K562 (cell line): ENCODE results near the gene FAM177B. TPM values are rescaled to one million over a fixed set of nuclear protein-coding genes. Genes with fewer than 3 reads are reported as not detected.
A peak's percentile ranks its signal among the peaks of the same experiment; 100 is the strongest.

ENCODE experiments used
- FIP1L1 ChIP-seq: fragments of 200-400 bp; formaldehyde crosslinking; IDR thresholded peaks from 2 replicates; pipeline ENCODE4 v1.6.1; 2018; ENCODE audit warnings: mild to moderate bottlenecking, low read depth, low read length; ENCODE audit not compliant: poor library complexity, severe bottlenecking
- GABPB1 ChIP-seq: sonication (generic); formaldehyde crosslinking; IDR thresholded peaks from 2 replicates; pipeline ENCODE4 v1.8.0; 2022; ENCODE audit warnings: mild to moderate bottlenecking, missing genetic modification reagents
- GTF2A2 ChIP-seq: IDR thresholded peaks from 2 replicates; pipeline ENCODE4 v1.6.1; 2016; ENCODE audit warnings: mild to moderate bottlenecking, missing genetic modification characterization, missing compliant biosample characterization
- GTF3C2 ChIP-seq: IDR thresholded peaks from 3 replicates; pipeline ENCODE4 v1.6.1; 2011; ENCODE audit warnings: borderline replicate concordance, mild to moderate bottlenecking, moderate library complexity; ENCODE audit not compliant: insufficient read length; ENCODE audit errors: extremely low read depth
- RERE ChIP-seq: sonication (generic); formaldehyde crosslinking; IDR thresholded peaks from 2 replicates; pipeline ENCODE4 v1.8.0; 2023; ENCODE audit warnings: missing genetic modification reagents, mild to moderate bottlenecking, borderline replicate concordance
- TCF15 ChIP-seq: fragments of 250-450 bp; sonication (Bioruptor Pico); IDR thresholded peaks from 2 replicates; pipeline ENCODE4 v1.8.0; 2022; ENCODE audit warnings: moderate library complexity, mild to moderate bottlenecking, inconsistent platforms
- TEAD2 ChIP-seq: fragments of 450-650 bp; IDR thresholded peaks from 2 replicates; pipeline ENCODE4 v1.6.1; 2016; ENCODE audit warnings: missing genetic modification characterization, control low read depth, missing compliant biosample characterization
- TOE1 ChIP-seq, 2 experiments: fragments of 450-650 bp in 1 of 2; sonication (generic) in 1 of 2; formaldehyde crosslinking in 1 of 2; IDR thresholded peaks; 2 replicates each; pipeline versions ENCODE4 v1.7.1 to v1.8.0; 2016 to 2022; ENCODE audit warnings: borderline replicate concordance in 2 of 2, mild to moderate bottlenecking in 2 of 2, antibody characterized with exemption in 1 of 2, inconsistent platforms in 1 of 2, low read depth in 1 of 2, missing genetic modification reagents in 1 of 2, moderate library complexity in 1 of 2
- ZBTB8A ChIP-seq: fragments of 450-650 bp; IDR thresholded peaks from 2 replicates; pipeline ENCODE4 v1.6.1; 2018; ENCODE audit warnings: mild to moderate bottlenecking, moderate library complexity; ENCODE audit not compliant: partially characterized antibody
- ZNF354B ChIP-seq: fragments of 250-450 bp; sonication (Bioruptor Pico); IDR thresholded peaks from 2 replicates; pipeline ENCODE4 v1.4.0; 2020
- polyA plus RNA-seq, 8 experiments: library from polyadenylated mRNA; depleted of rRNA in 4 of 8; stranded (reverse) in 5 of 8; unstranded in 3 of 8; fragments of >200 nt; fragmentation: Nextera tagmentation in 2 of 8; fragmentation: Illumina TruSeq in 1 of 8; extraction: Ambion mirVana in 2 of 8; extraction: Trizol in 1 of 8; gene quantifications; 2 replicates each; pipeline versions ENCODE4 v1.2.1 to v1.2.3, GENCODE V29; 2011 to 2014; ENCODE audit warnings: inconsistent platforms in 1 of 8, missing spikeins in 1 of 8
- total RNA-seq, 7 experiments: library from RNA; depleted of rRNA in 6 of 7; stranded (reverse); fragments of >200 nt in 6 of 7; fragmentation: Illumina TruSeq in 2 of 7; extraction: Trizol in 2 of 7; gene quantifications; 2 replicates each; pipeline versions ENCODE4 v1.2.1 to v1.2.3, GENCODE V29; 2011 to 2021; ENCODE audit warnings: low replicate concordance in 1 of 7
- TF ChIP-seq, protein P1 (sequence below): sonication (generic); formaldehyde crosslinking; IDR thresholded peaks from 2 replicates; pipeline ENCODE4 v1.8.0; 2023; ENCODE audit warnings: mild to moderate bottlenecking, missing genetic modification reagents

Gene FAM177B
- total and polyA plus RNA-seq, 9 of the 15 experiments (the other 6 are each of a cell fraction or from before 2014, with no cell fraction given): not detected

DNA sequence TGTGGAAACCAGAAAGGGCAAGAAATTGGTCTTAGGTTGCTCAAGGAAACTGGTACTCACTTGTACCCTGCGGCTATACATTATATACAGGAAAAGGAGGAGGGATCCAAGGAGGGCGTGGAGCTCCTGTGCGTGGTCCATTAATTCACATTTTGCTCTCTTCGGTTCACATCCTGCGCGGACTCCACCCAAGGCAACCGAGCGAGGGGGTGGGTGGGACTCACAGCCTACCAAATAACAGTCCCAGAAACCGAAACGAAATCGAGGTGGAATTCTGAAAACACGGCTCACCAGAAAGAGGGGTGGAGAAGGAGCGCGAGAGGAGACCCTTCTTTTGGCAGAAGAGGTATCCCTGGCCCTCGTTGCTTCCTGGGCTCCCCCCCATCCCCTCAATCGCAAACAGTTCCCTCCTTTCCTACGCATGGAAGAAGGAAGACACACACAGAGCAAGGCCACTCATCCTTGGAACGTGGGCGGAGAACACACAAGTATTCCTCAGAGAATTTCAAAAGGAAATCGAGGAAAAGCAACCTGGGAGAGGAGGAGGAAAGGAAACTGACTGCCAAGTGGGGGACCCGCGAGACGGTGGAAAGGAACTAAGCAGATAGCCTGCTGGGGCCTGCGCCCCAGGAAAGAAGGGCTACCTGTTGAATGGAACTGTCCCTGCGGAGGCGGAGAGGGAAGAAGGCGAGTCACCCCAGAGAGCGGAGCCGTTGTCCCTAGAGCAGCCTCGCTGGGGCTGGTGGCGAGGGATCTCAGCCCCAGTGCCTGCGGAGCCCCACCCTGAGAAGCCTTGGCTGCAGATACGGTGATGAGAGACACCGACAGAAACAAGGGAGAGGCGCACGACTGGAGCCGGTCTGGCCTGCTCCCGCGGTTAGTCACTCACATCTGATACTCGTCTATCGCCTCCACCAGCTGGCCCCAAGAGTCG is 25.4 kb upstream of the FAM177B start (continued):
- TF ChIP-seq TEAD2 (tag) (no peak), TOE1 (IDR thresholded peaks at IDR 0.05; ENCODE audit: borderline replicate concordance) (0 out of 2 replicates have a peak, but pooled peaks have one; percentile 11), TOE1 (CRISPR knock-in tag; IDR thresholded peaks at IDR 0.05; ENCODE audit: borderline replicate concordance, low read depth) (peak; percentile 83; the same call in 1 of the 2 replicates), RERE (peak; percentile 3; the same call in 1 of the 2 replicates), GTF3C2 (no peak), GTF2A2 (tag) (no peak), ZNF354B (CRISPR knock-in tag) (no peak), TCF15 (CRISPR knock-in tag) (no peak), ZBTB8A (no peak), GABPB1 (CRISPR knock-in tag) (peak; percentile 29; the same call in 1 of the 2 replicates), FIP1L1 (no peak)
- TF ChIP-seq, protein P1, sequence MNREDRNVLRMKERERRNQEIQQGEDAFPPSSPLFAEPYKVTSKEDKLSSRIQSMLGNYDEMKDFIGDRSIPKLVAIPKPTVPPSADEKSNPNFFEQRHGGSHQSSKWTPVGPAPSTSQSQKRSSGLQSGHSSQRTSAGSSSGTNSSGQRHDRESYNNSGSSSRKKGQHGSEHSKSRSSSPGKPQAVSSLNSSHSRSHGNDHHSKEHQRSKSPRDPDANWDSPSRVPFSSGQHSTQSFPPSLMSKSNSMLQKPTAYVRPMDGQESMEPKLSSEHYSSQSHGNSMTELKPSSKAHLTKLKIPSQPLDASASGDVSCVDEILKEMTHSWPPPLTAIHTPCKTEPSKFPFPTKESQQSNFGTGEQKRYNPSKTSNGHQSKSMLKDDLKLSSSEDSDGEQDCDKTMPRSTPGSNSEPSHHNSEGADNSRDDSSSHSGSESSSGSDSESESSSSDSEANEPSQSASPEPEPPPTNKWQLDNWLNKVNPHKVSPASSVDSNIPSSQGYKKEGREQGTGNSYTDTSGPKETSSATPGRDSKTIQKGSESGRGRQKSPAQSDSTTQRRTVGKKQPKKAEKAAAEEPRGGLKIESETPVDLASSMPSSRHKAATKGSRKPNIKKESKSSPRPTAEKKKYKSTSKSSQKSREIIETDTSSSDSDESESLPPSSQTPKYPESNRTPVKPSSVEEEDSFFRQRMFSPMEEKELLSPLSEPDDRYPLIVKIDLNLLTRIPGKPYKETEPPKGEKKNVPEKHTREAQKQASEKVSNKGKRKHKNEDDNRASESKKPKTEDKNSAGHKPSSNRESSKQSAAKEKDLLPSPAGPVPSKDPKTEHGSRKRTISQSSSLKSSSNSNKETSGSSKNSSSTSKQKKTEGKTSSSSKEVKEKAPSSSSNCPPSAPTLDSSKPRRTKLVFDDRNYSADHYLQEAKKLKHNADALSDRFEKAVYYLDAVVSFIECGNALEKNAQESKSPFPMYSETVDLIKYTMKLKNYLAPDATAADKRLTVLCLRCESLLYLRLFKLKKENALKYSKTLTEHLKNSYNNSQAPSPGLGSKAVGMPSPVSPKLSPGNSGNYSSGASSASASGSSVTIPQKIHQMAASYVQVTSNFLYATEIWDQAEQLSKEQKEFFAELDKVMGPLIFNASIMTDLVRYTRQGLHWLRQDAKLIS (CRISPR knock-in tag): 0 out of 2 replicates have a peak, but pooled peaks have one; percentile 56
